NCI-H748 (cell line): Measurements from ENCODE around the gene UBE3C.
A peak's percentile ranks its signal among the peaks of the same experiment; 100 is the strongest.
"Not testable (repeated sequence)": the region's sequence is repeated elsewhere in the genome, so short reads cannot be mapped to it uniquely, and the experiment has no call there.

ENCODE experiments used
- DNase-seq: peaks from one replicate; lab custom pipeline; 2025; ENCODE audit not compliant: unreplicated experiment; lab: John Stamatoyannopoulos, UW

The UBE3C gene

GRCh38 chr7:157234271-157234670, 95.5 kb downstream of the UBE3C start:
- DNase-seq: no peak

DNA sequence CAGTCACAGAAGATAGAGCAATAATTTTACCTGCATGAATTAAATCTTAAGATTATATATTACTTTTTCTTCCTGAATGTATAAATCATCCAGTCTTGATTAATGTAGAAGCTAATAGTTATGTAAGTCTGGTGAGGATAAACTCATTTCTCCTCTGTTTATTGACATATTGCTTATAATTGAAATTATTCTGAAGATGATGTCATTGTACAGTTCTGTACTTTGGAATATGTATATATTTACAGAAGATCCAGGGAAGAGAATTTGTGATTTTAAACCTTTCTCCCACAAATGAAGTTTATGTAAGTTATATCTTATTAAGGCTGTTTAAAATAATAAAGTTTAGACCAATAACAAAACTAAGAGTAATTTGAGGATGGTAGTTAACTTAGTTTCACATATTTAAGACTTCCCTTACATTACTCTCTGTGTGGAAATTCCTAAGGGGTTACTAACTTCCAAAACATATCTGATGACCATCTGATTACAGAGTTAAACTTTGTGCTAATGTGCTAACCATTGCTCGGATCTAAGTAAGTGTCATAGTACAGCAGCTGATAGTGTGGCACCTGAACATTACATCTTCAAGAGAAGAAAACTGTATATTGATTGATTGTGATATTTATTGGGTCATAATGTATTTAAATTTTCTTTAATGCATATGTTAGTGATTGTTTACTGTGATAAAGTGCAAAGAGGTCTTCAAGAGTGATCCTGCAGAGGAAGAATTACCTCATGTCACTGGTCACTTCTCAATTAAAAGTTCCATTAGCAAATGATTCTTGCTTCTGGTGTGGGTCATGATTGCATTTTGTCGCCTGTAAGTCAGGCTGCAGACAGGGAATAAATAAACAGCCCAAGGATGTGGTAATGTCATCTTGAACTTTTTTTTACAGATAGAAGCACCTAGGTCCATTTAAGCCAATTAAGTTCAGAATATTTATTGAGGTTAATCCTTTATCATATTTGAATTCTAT, 96.9 kb downstream of the UBE3C start:
- no peak for DNase-seq

DNA sequence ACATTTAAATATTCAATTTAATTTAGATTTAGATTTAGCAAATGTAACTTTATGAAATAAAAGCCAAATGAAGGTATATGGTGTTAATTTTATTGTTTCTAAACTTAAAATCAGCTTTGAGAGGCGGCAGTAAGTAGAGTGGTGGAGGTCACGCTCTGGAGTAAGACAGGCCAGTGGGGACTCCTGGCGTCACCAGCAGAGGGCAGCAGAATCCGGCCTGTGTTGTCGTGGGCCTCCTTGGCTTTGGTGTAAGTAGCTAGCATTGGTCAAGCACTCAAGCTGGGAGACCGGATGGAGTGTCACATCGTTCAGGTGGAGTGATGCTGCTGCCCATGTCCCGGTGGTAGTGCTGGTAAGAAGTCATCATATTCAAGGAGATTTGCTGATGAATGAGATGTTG, 99.4 kb downstream of the UBE3C start:
- DNase-seq: no peak

DNA sequence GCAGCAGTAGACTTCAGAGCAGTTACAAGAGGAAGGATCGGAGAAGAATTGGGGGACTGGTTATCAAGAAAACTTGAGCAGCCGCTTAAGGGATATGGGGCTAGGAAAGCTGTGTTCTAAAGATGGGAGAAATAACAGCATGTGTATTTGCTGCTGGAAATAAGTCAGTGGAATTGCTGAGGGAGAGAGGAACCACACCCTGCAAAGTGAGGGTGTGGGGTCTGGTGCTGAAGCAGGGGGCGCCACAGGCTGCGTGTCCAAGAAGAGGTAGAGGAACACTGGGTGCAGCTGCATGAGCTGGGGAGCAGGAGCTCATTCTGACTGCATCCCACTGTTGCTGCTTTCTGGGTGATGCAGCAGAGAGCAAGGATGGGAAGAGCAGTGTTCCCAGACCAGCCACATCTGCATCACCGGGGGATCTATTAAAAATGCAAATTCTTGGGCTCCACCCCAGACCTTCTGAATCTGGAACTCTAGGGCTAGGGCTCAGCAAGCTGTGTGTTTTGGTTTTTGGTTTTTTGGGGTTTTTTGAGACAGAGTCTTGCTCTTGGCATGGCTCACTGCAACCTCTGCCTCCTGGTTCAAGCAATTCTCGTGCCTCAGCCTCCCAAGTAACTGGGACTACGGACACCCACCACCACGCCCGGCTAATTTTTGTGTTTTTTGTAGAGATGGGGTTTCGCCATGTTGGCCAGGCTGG, 101.0 kb downstream of the UBE3C start:
- DNase-seq: no peak

DNA sequence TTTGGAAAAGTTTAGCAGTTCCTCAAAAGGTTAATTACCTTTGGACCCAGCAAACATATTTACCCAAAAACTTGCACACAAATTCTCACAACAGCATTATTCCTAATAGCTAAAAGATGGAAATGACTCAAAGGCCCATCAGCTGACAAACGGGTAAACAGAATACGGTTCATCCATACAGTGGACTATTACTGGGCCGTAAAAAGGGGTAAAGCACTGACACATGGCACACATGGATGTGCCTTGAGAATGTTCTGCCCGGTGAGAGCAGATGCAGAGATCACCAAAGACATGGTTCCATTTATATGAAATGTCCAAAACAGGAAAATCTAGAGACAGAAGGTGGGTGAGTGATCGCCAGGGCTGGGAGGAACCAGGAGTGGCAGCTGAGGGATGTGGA, 102.9 kb downstream of the UBE3C start:
- no peak for DNase-seq

- DNase-seq: no peak
Measured at GRCh38 chr7:157244516-157245294, 106.0 kb downstream of the UBE3C start.

- no peak for DNase-seq
Measured at GRCh38 chr7:157246052-157246451, 107.3 kb downstream of the UBE3C start.

- no peak for DNase-seq
Measured at GRCh38 chr7:157248659-157249058, 109.9 kb downstream of the UBE3C start.

DNA sequence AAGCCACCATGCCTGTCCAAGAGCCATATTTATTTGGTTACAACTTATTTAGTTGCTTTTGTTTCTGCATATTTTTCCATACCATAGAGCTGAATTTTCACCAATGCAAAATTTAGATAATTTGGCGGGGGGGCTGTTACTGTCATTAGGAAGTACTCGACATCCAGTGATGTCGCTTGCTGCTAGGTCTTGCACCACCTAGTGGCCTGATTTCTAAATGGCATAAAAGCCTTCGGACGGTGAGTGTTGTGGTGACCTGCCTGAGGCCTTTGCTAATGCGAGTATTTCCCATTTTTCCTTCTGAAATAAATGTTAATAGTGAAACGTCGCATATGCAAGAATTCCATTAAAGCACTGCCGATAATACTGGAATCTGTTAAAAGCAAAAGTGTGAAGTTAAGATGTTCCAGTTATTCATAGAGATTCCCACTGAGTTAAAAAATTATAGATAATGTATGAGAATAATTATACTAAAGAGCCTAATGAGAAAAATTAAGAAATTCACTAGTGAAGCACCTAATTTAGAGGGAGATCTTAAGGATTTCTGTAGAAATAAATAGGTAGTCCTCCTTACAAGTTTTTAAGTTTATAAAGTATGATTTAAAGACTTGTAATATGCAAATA, 112.0 kb downstream of the UBE3C start:
- DNase-seq: peak; percentile 57

GRCh38 chr7:157251817-157252216, 113.1 kb downstream of the UBE3C start:
- not testable (repeated sequence) for DNase-seq

DNA sequence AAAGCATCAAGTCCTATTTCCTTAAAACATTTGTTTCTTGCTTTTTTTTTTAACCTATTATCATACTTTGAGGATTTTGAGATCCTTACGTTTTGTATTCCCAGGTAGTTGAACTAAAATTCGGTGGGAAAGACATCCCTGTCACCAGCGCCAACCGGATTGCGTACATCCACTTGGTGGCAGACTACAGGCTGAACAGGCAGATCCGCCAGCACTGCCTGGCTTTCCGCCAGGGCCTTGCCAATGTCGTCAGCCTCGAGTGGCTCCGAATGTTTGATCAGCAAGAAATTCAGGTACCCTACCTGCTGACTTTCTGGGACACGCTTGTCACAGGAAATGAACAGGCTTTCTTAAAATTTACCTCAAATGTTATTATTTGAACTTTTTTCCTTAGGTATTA, 115.1 kb downstream of the UBE3C start:
- peak; percentile 33 for DNase-seq

- DNase-seq: not testable (repeated sequence)
Measured at GRCh38 chr7:157254781-157255180, 116.1 kb downstream of the UBE3C start.

- no peak for DNase-seq
Measured at GRCh38 chr7:157255201-157255606, 116.5 kb downstream of the UBE3C start.

- no peak for DNase-seq
Measured at GRCh38 chr7:157263156-157263555, 124.4 kb downstream of the UBE3C start.

- no peak for DNase-seq
Measured at GRCh38 chr7:157265051-157265450, 126.3 kb downstream of the UBE3C start.

- DNase-seq: no peak
Measured at GRCh38 chr7:157266272-157266671, 127.5 kb downstream of the UBE3C start.

DNA sequence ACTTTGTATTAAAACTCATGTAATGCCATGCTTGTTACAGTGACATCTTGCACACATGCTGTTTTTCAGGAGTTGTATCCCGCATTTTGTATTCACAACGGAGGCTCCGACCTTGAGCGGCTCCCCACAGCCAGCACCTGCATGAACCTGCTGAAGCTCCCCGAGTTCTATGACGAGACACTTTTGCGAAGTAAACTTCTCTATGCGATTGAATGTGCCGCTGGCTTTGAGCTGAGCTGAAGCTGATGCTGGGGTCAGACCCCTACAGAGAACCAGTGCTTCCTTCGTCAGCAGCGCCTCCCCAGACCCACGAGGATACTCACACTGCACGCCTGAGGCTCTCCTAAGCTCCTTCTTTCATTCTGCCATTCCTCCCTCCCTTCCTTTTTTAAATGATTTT, 128.8 kb downstream of the UBE3C start:
- DNase-seq: no peak

- DNase-seq: no peak
Measured at GRCh38 chr7:157267956-157268355, 129.2 kb downstream of the UBE3C start.

DNA sequence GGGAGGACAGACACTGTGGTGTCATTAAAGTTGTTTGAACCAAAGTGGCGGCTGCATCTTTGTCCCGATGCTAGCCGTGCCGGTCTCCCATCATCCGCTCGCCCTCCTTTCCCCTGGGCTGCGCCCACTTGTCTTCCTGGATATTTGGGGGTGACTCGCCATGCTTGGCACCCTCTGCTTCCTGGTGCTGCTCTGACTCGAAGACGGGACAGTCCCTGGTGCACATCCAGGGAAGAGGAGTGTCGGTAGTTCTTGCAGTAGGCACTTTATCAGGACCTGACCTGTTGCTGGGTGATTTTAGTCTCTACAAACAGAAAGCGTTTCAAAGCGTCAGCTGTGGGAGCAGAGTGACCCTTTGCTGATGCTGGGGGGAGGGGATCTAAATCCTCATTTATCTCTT, 129.8 kb downstream of the UBE3C start:
- DNase-seq: no peak

- no peak for DNase-seq
Measured at GRCh38 chr7:157269341-157270059, 130.8 kb downstream of the UBE3C start.
